DOHH2 (cell line): ENCODE results near the gene FTSJ3.

Experiments used
- CTCF ChIP-seq: fragments of 200-600 bp; sonication (generic); IDR thresholded peaks from one replicate; pipeline ENCODE4 v1.5.1; 2014; ENCODE audit warnings: antibody characterized with exemption, mild to moderate bottlenecking, low read depth, low read length; ENCODE audit not compliant: poor library complexity, severe bottlenecking
- EZH2phosphoT487 ChIP-seq: fragments of 200-600 bp; sonication (generic); IDR thresholded peaks from 2 replicates; pipeline ENCODE4 v1.6.1; 2017; ENCODE audit warnings: borderline replicate concordance, mild to moderate bottlenecking, antibody characterized with exemption, low read length, moderate library complexity, mixed read lengths

- no peak for TF ChIP-seq CTCF
- TF ChIP-seq EZH2phosphoT487, result no peak
Measured at GRCh38 chr17:63816123-63816522, 11.3 kb downstream of the FTSJ3 start.
